Panc1 (cell line): ENCODE results near the gene GBF1.

Experiments used
- CTCF ChIP-seq: fragments of 450-650 bp; IDR thresholded peaks from 2 replicates; pipeline ENCODE4 v1.5.1; 2017; ENCODE audit warnings: mild to moderate bottlenecking
- POLR2AphosphoS5 ChIP-seq: IDR thresholded peaks from 2 replicates; pipeline ENCODE4 v1.6.1; 2012; ENCODE audit warnings: mild to moderate bottlenecking, low read depth, low read length, moderate library complexity

GRCh38 chr10:102289356-102289755, 44.0 kb downstream of the GBF1 start:
- TF ChIP-seq CTCF (no peak), POLR2AphosphoS5 (no peak)
